HG02840 (cell line): ENCODE measurements around the gene CHAC2.
"Not testable (repeated sequence)": the region's sequence is repeated elsewhere in the genome, so short reads cannot be mapped to it uniquely, and the experiment has no call there.

ENCODE experiments used
- ATAC-seq: cut with Tn5 transposase; IDR thresholded peaks from one replicate; pipeline ENCODE4 v1.9.1; 2021; ENCODE audit warnings: mild to moderate bottlenecking, moderate library complexity, moderate number of reproducible peaks; ENCODE audit not compliant: unreplicated experiment, low FRiP score

Gene CHAC2

GRCh38 chr2:53823639-53824038 is 56.0 kb downstream of the CHAC2 start:
- ATAC-seq = not testable (repeated sequence)
